Body of pancreas (tissue), 4 donors: ENCODE results near the gene PEX5. TPM values are rescaled to one million over a fixed set of nuclear protein-coding genes. Genes with fewer than 3 reads are reported as not detected.

Source experiments
- ATAC-seq: fragments of 150-250 bp; one replicate; pipeline ENCODE4 v1.9.1; 2016
- DNase-seq, 4 donors: peaks; one replicate each; pipeline ENCODE4 v3.0.0-alpha.2; 2019
- H3K27ac ChIP-seq, 4 donors: fragments of 200-600 bp; sonication (generic); 1 replicate in 3 of 4; 2 replicates in 1 of 4; pipeline versions ENCODE4 v1.5.1 to v1.6.1; 2016 to 2019; ENCODE audit warnings: mild to moderate bottlenecking in 1 of 4, mixed read lengths in 1 of 4, moderate library complexity in 1 of 4
- H3K27me3 ChIP-seq, 2 donors: fragments of 200-600 bp; sonication (generic); one replicate each; pipeline ENCODE4 v1.6.0; 2016; ENCODE audit warnings: mild to moderate bottlenecking in 1 of 2
- H3K36me3 ChIP-seq, 2 donors: fragments of 200-600 bp; sonication (generic); replicated peaks in 1 of 2; 2 replicates each; pipeline ENCODE4 v1.5.1; 2016; ENCODE audit warnings: low read depth in 2 of 2; ENCODE audit not compliant: insufficient read depth in 1 of 2
- H3K4me1 ChIP-seq: fragments of 200-600 bp; sonication (generic); one replicate; pipeline ENCODE4 v1.6.0; 2016
- H3K4me3 ChIP-seq, 2 donors: fragments of 200-600 bp; sonication (generic); 1 replicate in 1 of 2; 2 replicates in 1 of 2; pipeline ENCODE4 v1.5.1; 2016 to 2019
- H3K9me3 ChIP-seq, 3 donors: fragments of 200-600 bp; sonication (generic); 1 replicate in 2 of 3; 2 replicates in 1 of 3; pipeline ENCODE4 v1.5.1; 2016
- POLR2A ChIP-seq, 3 donors: fragments of 450-650 bp; IDR thresholded peaks; one replicate each; pipeline ENCODE4 v1.6.1; 2016; ENCODE audit warnings: antibody characterized with exemption in 3 of 3, mild to moderate bottlenecking in 2 of 3
- WGBS, 2 donors: methylation state at CpG; one replicate each; pipeline ENCODE4 v1.1.5; 2017; 5-methylcytosine and 5-hydroxymethylcytosine counted together
- intact Hi-C: fragments of 100-400 bp; cut with DNase I; formaldehyde crosslinking; loops from one replicate; pipeline ENCODE4 v1.15.1; 2023
- total RNA-seq, 2 donors: library from RNA; depleted of rRNA; stranded (reverse); fragments of >200 nt; gene quantifications; one replicate each; pipeline ENCODE4 v1.1.0, GENCODE V29; 2016
- TF ChIP-seq, protein P1 (sequence below), 7 experiments: fragments of 450-650 bp in 4 of 7; fragments of 200-600 bp in 3 of 7; sonication (generic) in 3 of 7; IDR thresholded peaks; one replicate each; pipeline ENCODE4 v1.5.1; 2016 to 2019; ENCODE audit warnings: antibody characterized with exemption in 7 of 7

PEX5 gene
- total RNA-seq, 2 donors from 2014 or later, result 33.5 to 67.9 TPM

- intact Hi-C loops, result no loop called here
Measured at GRCh38 chr12:7203109-7203508, 13.6 kb downstream of the PEX5 start.

GRCh38 chr12:7205091-7205490 lies 15.6 kb downstream of the PEX5 start:
- peaks cover 13 to 42% of the 10 kb centered on the region in 2 donors for H3K36me3 ChIP-seq

More at GRCh38 chr12:7203109-7203508, 13.6 kb downstream of the PEX5 start:
- Histone ChIP-seq H3K36me3 (peaks cover 0 to 24% of the 10 kb centered on the region in 2 donors), H3K9me3 (no peaks in the 10 kb centered on the region), H3K27me3 (no peaks in the 10 kb centered on the region), H3K27ac (no peak overlapping the region), H3K4me3 (no peak overlapping the region), H3K4me1 (no peaks in the 10 kb centered on the region)
- WGBS, 2 donors, result 78 to 91% methylated on average over 4 of the region's 4 CpGs
- no peak for TF ChIP-seq POLR2A (IDR thresholded peaks at IDR 0.05)
- TF ChIP-seq, protein P1, sequence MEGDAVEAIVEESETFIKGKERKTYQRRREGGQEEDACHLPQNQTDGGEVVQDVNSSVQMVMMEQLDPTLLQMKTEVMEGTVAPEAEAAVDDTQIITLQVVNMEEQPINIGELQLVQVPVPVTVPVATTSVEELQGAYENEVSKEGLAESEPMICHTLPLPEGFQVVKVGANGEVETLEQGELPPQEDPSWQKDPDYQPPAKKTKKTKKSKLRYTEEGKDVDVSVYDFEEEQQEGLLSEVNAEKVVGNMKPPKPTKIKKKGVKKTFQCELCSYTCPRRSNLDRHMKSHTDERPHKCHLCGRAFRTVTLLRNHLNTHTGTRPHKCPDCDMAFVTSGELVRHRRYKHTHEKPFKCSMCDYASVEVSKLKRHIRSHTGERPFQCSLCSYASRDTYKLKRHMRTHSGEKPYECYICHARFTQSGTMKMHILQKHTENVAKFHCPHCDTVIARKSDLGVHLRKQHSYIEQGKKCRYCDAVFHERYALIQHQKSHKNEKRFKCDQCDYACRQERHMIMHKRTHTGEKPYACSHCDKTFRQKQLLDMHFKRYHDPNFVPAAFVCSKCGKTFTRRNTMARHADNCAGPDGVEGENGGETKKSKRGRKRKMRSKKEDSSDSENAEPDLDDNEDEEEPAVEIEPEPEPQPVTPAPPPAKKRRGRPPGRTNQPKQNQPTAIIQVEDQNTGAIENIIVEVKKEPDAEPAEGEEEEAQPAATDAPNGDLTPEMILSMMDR (IDR thresholded peaks at IDR 0.05), result no peak
- no peak for DNase-seq
- no peak for ATAC-seq

DNA sequence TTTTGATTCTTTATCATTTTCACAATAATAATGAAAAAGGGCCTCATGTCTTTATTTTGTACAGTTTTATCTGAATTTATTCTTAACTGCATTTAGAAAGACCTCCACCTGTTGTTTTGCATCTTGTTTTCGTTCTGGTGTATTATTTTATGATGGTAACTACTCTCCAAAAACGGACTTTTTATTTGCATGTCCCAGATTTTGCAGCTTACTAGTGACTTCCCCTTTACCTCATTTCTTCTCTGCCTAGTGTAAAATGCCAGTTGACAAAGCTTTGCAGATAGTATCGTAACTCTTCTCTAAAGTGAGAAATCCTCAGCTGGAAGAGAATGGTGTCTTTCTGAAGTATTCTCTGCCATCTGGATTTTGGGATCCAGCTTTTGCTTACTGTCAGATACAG lies 17.2 kb downstream of the PEX5 start:
- H3K27ac ChIP-seq, result no peak overlapping the region
- DNase-seq (no peak), ATAC-seq (no peak)
- intact Hi-C loops, result no loop called here
- H3K36me3 ChIP-seq, result peaks cover 17 to 49% of the 10 kb centered on the region in 2 donors
- H3K27me3 ChIP-seq, result no peaks in the 10 kb centered on the region
- no peak overlapping the region for H3K4me3 ChIP-seq
- 84 to 89% methylated on average over 3 of the region's 3 CpGs for WGBS, 2 donors
- H3K9me3 ChIP-seq, result no peaks in the 10 kb centered on the region
- no peaks in the 10 kb centered on the region for H3K4me1 ChIP-seq
- TF ChIP-seq, protein P1 (IDR thresholded peaks at IDR 0.05), result no peak
- TF ChIP-seq POLR2A (IDR thresholded peaks at IDR 0.05), result no peak

More at GRCh38 chr12:7205091-7205490, 15.6 kb downstream of the PEX5 start:
- Histone ChIP-seq H3K4me3 (no peak overlapping the region), H3K4me1 (no peaks in the 10 kb centered on the region), H3K27ac (no peak overlapping the region), H3K9me3 (no peaks in the 10 kb centered on the region), H3K27me3 (no peaks in the 10 kb centered on the region)
- TF ChIP-seq, protein P1 (IDR thresholded peaks at IDR 0.05), result no peak
- no peak for TF ChIP-seq POLR2A (IDR thresholded peaks at IDR 0.05)
- ATAC-seq (no peak), DNase-seq (no peak)
- intact Hi-C loops, result no loop called here

DNA sequence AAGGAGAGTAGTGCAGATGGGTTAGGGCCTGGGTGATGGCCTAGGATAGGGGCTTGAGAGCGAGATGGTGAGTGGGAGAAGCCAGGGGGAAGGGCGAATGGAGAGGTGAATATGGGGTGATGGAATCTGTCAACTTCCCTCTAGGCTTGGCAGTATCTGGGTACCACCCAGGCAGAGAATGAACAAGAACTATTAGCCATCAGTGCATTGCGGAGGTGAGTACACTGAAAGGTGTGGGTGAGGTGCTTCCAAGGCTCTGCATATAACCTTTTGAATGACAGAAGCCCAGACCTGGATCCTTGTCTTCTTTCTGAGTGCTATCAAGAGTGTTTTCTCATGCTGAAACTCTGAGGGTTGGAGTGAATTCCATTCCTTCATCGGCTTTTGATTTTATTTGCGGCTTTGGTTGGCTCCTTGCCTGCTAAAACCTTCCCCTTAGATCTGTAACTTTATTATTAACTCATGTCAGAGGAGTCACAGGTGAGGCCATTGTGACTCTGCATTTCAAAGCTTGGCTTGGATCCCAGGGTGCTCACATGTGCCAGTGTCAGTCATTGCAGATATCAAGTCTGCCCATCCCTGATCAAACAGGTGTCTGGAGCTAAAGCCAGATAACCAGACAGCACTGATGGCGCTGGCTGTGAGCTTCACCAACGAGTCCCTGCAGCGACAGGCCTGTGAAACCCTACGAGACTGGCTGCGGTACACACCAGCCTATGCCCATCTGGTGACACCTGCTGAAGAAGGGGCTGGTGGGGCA lies 18.6 kb downstream of the PEX5 start:
- Histone ChIP-seq H3K4me1 (no peaks in the 10 kb centered on the region), H3K36me3 (peaks cover 17 to 43% of the 10 kb centered on the region in 2 donors), H3K27ac (no peak overlapping the region), H3K27me3 (no peaks in the 10 kb centered on the region), H3K4me3 (no peak overlapping the region), H3K9me3 (no peaks in the 10 kb centered on the region)
- 90 to 97% methylated on average over 7 to 10 of the region's 10 CpGs for WGBS, 2 donors
- DNase-seq (no peak), ATAC-seq (no peak)
- intact Hi-C loops, result no loop called here
- TF ChIP-seq, protein P1 (IDR thresholded peaks at IDR 0.05), result no peak
- no peak for TF ChIP-seq POLR2A (IDR thresholded peaks at IDR 0.05)

GRCh38 chr12:7209958-7210357 lies 20.5 kb downstream of the PEX5 start:
- Histone ChIP-seq H3K4me1 (no peaks in the 10 kb centered on the region), H3K9me3 (no peaks in the 10 kb centered on the region), H3K36me3 (peaks cover 17 to 37% of the 10 kb centered on the region in 2 donors), H3K27me3 (no peaks in the 10 kb centered on the region), H3K27ac (no peak overlapping the region), H3K4me3 (no peak overlapping the region)
- 95 to 96% methylated on average over 9 to 14 of the region's 14 CpGs for WGBS, 2 donors
- ATAC-seq (no peak), DNase-seq (no peak)
- no peak for TF ChIP-seq POLR2A (IDR thresholded peaks at IDR 0.05)
- TF ChIP-seq, protein P1 (IDR thresholded peaks at IDR 0.05), result no peak
- intact Hi-C loops, result no loop called here
